Brain microvascular endothelial cell (primary cell): ENCODE measurements around the gene MAP3K12.
A peak's percentile ranks its signal among the peaks of the same experiment; 100 is the strongest.

ENCODE experiments used
- DNase-seq: peaks from one replicate; pipeline ENCODE4 v3.0.0-alpha.2; 2020
- H3K27ac ChIP-seq: fragments of 250-450 bp; sonication (Bioruptor Pico); 2 replicates; pipeline ENCODE4 v1.5.1; 2020; ENCODE audit warnings: mild to moderate bottlenecking, moderate library complexity
- H3K27me3 ChIP-seq: fragments of 250-450 bp; sonication (Bioruptor Pico); replicated peaks from 2 replicates; pipeline ENCODE4 v1.5.1; 2020; ENCODE audit warnings: mild to moderate bottlenecking
- H3K36me3 ChIP-seq: fragments of 250-450 bp; sonication (Bioruptor Pico); replicated peaks from 2 replicates; pipeline ENCODE4 v1.5.1; 2020; ENCODE audit warnings: mild to moderate bottlenecking
- H3K4me3 ChIP-seq: 2 replicates; pipeline ENCODE4 v1.5.1; 2011; ENCODE audit warnings: low read depth, mild to moderate bottlenecking, control low read depth, low read length, moderate library complexity
- CTCF ChIP-seq: IDR thresholded peaks from 2 replicates; pipeline ENCODE4 v1.5.1; 2011; ENCODE audit warnings: low read depth, mild to moderate bottlenecking, moderate library complexity, low read length, control low read depth, inconsistent platforms; ENCODE audit errors: missing control alignments
- in situ Hi-C: cut with HindIII; loops from 2 replicates; pipeline ENCODE4 v1.10.0; 2017; ENCODE audit warnings: low sequenced_read_pairs, low pct_ligation_motif_present

The MAP3K12 gene

GRCh38 chr12:53492830-53493609 is 6.2 kb downstream of the MAP3K12 start:
- H3K4me3 ChIP-seq = peak overlapping the region; percentile 60
- in situ Hi-C loops = no loop called here

DNA sequence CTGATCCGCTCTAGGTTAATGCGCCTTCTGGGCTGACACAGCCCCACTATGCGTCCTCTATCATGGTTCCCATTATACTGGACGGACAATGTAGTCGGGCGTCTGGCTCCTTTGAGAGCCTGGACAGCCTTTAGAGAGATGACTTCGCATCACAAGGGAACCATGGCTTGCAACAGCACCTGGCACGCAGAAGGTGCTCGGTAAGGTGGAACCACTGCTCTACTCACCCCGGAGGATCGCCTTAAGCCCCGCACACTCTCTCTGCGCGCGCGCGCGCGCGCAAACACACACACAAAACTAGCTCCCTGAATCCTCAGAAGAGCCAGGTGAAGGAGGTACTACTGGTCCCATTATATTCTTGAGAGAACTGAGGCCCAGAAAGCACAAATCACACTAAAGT is 7.1 kb downstream of the MAP3K12 start:
- in situ Hi-C loops = no loop called here
- Histone ChIP-seq H3K27me3 (no peaks in the 10 kb centered on the region), H3K4me3 (peak overlapping the region; percentile 60), H3K27ac (no peak overlapping the region), H3K36me3 (no peaks in the 10 kb centered on the region)
- no peak for DNase-seq
- TF ChIP-seq CTCF = no peak

More at GRCh38 chr12:53492830-53493609, 6.2 kb downstream of the MAP3K12 start:
- DNase-seq = peak; percentile 84
- Histone ChIP-seq H3K27me3 (no peaks in the 10 kb centered on the region), H3K27ac (no peak overlapping the region), H3K36me3 (no peaks in the 10 kb centered on the region)
- no peak for TF ChIP-seq CTCF

GRCh38 chr12:53489242-53489864 is 9.9 kb downstream of the MAP3K12 start:
- Histone ChIP-seq H3K27ac (no peak overlapping the region), H3K4me3 (no peak overlapping the region), H3K36me3 (peaks cover 17% of the 10 kb centered on the region), H3K27me3 (no peaks in the 10 kb centered on the region)
- DNase-seq = no peak
- in situ Hi-C loops = no loop called here
- no peak for TF ChIP-seq CTCF

DNA sequence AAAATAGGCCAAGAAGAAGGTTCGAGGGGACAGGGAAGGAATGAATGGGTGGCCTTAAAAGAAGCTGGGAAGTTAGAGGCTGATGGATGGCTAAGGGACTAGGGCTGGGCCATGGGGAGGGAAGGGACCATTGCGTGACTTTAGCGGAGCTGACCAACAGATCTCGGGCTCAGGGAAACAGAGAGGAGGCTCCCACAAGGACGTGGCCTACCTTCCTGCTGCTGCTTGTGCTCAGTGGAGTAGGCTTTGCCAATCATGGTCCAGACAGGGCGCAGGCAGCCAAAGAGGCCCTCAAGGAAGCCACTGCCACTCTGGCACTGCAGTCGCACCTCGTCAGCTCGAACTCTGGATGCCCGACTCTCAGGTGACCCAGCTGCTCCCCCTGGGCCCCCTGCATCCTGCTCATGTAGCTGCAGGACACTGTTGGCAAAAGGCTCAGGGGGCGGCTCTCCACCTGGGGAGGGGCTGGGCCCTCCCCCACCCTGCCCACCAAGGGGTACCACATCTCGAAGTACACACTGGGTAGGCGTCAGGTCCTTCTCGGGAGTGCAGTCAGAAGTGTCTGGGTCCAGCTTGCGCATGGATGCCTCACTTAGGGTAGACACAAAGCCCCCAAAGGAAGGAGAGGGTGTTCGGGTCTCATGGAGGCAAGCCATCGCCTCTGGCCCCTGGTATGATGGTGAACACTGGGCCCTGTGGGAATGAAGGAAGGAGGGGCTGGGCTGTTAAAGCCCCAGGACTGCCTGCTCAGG is 12.3 kb downstream of the MAP3K12 start:
- in situ Hi-C loops = no loop called here
- no peak overlapping the region for H3K4me3 ChIP-seq
- no peak for DNase-seq
- peaks cover 42% of the 10 kb centered on the region for H3K36me3 ChIP-seq
- no peak overlapping the region for H3K27ac ChIP-seq
- TF ChIP-seq CTCF = no peak
- no peaks in the 10 kb centered on the region for H3K27me3 ChIP-seq

- in situ Hi-C loops = no loop called here
- DNase-seq = no peak
- Histone ChIP-seq H3K27ac (no peak overlapping the region), H3K36me3 (peaks cover 49% of the 10 kb centered on the region), H3K4me3 (no peak overlapping the region), H3K27me3 (no peaks in the 10 kb centered on the region)
- no peak for TF ChIP-seq CTCF
These were observed 13.1 kb downstream of the MAP3K12 start for GRCh38 chr12:53485955-53486735.
